PC-9 (cell line): ENCODE measurements around the gene GRAP2.

Source experiments
- EZH2 ChIP-seq: fragments of 200-600 bp; sonication (generic); IDR thresholded peaks from 2 replicates; pipeline ENCODE4 v1.8.0; 2017; ENCODE audit warnings: antibody characterized with exemption, low read depth
- TF ChIP-seq, protein P1 (sequence below): fragments of 200-600 bp; sonication (generic); conservative IDR thresholded peaks from 2 replicates; pipeline ENCODE4 v1.6.1; 2017; ENCODE audit warnings: mixed run types, antibody characterized with exemption, mild to moderate bottlenecking, moderate library complexity

DNA sequence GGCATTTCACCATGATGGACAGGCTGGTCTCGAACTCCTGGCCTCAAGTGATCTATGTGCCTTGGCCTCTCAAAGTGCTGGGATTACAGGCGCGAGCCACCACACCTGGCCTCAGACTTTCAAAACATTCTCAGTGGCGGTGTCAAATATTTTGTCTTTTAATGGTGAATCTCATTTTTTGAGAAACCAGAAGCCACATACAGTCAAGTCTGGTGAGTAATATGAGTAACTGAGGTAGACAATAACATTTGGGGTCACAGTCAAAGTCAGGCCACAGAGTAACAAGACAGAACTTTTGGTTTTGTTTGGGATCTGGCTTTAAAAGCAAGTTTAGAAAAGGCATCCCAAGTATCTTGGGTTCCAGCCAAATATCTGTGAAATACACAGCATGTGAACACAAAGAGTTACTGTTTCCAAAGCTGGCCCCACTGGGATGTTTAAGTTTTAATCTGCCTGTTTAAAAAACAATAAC is 53.7 kb downstream of the GRAP2 start:
- no peak for TF ChIP-seq EZH2
- TF ChIP-seq, protein P1, sequence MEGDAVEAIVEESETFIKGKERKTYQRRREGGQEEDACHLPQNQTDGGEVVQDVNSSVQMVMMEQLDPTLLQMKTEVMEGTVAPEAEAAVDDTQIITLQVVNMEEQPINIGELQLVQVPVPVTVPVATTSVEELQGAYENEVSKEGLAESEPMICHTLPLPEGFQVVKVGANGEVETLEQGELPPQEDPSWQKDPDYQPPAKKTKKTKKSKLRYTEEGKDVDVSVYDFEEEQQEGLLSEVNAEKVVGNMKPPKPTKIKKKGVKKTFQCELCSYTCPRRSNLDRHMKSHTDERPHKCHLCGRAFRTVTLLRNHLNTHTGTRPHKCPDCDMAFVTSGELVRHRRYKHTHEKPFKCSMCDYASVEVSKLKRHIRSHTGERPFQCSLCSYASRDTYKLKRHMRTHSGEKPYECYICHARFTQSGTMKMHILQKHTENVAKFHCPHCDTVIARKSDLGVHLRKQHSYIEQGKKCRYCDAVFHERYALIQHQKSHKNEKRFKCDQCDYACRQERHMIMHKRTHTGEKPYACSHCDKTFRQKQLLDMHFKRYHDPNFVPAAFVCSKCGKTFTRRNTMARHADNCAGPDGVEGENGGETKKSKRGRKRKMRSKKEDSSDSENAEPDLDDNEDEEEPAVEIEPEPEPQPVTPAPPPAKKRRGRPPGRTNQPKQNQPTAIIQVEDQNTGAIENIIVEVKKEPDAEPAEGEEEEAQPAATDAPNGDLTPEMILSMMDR = no peak
